Astrocyte (in vitro differentiated cells and primary cell): ENCODE results near the gene PCID2.
"Not testable (repeated sequence)": the region's sequence is repeated elsewhere in the genome, so short reads cannot be mapped to it uniquely, and the experiment has no call there.

ENCODE experiments used
- EZH2 ChIP-seq: IDR thresholded peaks from 2 replicates; pipeline ENCODE4 v1.6.1; 2012; ENCODE audit warnings: mild to moderate bottlenecking, low read length, inconsistent platforms; ENCODE audit not compliant: insufficient read depth
- TF ChIP-seq, protein P1 (sequence below): IDR thresholded peaks from 2 replicates; pipeline ENCODE4 v1.5.1; 2011; ENCODE audit warnings: low read depth, mild to moderate bottlenecking, inconsistent platforms, low read length, moderate library complexity; ENCODE audit not compliant: insufficient read depth

DNA sequence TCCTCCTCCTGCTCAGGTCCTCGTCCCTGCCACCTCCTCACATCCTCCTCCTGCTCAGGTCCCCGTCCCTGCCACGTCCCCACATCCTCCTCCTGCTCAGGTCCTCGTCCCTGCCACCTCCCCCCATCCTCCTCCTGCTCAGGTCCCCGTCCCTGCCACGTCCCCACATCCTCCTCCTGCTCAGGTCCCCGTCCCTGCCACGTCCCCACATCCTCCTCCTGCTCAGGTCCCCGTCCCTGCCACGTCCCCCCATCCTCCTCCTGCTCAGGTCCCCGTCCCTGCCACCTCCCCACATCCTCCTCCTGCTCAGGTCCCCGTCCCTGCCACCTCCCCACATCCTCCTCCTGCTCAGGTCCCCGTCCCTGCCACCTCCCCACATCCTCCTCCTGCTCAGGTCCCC lies 46.5 kb downstream of the PCID2 start:
- TF ChIP-seq, protein P1, sequence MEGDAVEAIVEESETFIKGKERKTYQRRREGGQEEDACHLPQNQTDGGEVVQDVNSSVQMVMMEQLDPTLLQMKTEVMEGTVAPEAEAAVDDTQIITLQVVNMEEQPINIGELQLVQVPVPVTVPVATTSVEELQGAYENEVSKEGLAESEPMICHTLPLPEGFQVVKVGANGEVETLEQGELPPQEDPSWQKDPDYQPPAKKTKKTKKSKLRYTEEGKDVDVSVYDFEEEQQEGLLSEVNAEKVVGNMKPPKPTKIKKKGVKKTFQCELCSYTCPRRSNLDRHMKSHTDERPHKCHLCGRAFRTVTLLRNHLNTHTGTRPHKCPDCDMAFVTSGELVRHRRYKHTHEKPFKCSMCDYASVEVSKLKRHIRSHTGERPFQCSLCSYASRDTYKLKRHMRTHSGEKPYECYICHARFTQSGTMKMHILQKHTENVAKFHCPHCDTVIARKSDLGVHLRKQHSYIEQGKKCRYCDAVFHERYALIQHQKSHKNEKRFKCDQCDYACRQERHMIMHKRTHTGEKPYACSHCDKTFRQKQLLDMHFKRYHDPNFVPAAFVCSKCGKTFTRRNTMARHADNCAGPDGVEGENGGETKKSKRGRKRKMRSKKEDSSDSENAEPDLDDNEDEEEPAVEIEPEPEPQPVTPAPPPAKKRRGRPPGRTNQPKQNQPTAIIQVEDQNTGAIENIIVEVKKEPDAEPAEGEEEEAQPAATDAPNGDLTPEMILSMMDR = not testable (repeated sequence)
- TF ChIP-seq EZH2 = not testable (repeated sequence)
